Effector memory CD8-positive, alpha-beta T cell (primary cell): ENCODE results near the gene SMIM45.

ENCODE experiments used
- ATAC-seq: fragments of 150-1000 bp; cut with Tn5 transposase; replicated peaks from 2 replicates; pipeline ENCODE4 v1.10.0; 2021; ENCODE audit warnings: mild to moderate bottlenecking, moderate library complexity
- DNase-seq, 3 experiments: peaks; one replicate each; pipeline ENCODE4 v3.0.0; 2021
- H3K27ac Mint-ChIP-seq, 2 donors: one replicate each; pipeline ENCODE4 v1.8.0; 2022; ENCODE audit warnings: mild to moderate bottlenecking in 2 of 2, mixed read lengths in 2 of 2, moderate library complexity in 2 of 2
- H3K27me3 Mint-ChIP-seq, 2 donors: one replicate each; pipeline ENCODE4 v1.8.0; 2022; ENCODE audit warnings: mixed read lengths in 2 of 2
- H3K36me3 Mint-ChIP-seq: one replicate; pipeline ENCODE4 v1.8.0; 2022; ENCODE audit warnings: mild to moderate bottlenecking, moderate library complexity, mixed read lengths; ENCODE audit not compliant: insufficient read depth
- H3K4me1 Mint-ChIP-seq, 2 donors: one replicate each; pipeline ENCODE4 v1.8.0; 2022; ENCODE audit warnings: low read depth in 2 of 2, mixed read lengths in 2 of 2
- H3K4me3 Mint-ChIP-seq, 2 donors: one replicate each; pipeline ENCODE4 v1.8.0; 2022; ENCODE audit warnings: mild to moderate bottlenecking in 2 of 2, mixed read lengths in 2 of 2, moderate library complexity in 2 of 2
- H3K9me3 Mint-ChIP-seq, 2 donors: one replicate each; pipeline ENCODE4 v1.8.0; 2022; ENCODE audit warnings: mixed read lengths in 2 of 2

Gene SMIM45

GRCh38 chr22:41951898-41952474, at the start of gene SMIM45:
SMIM45 (plus strand) TSS chr22:41952150.
- no peaks in the 10 kb centered on the region for H3K9me3 Mint-ChIP-seq
- no peaks in the 10 kb centered on the region for H3K27me3 Mint-ChIP-seq
- H3K27ac Mint-ChIP-seq = no peak within 1 kb of the TSS
- no peak within 1 kb of the TSS for H3K4me3 Mint-ChIP-seq
- no peaks in the 10 kb centered on the region for H3K4me1 Mint-ChIP-seq
- H3K36me3 Mint-ChIP-seq = peaks cover 4% of the 10 kb centered on the region
- no peak for DNase-seq
- ATAC-seq = no peak

- Mint-ChIP-seq H3K4me3 (no peak overlapping the region), H3K27me3 (no peaks in the 10 kb centered on the region), H3K9me3 (no peaks in the 10 kb centered on the region), H3K27ac (peak overlapping the region in 1 of 2 donors; percentile 79), H3K36me3 (peaks cover 23% of the 10 kb centered on the region), H3K4me1 (peaks cover 0 to 8% of the 10 kb centered on the region in 2 donors)
- ATAC-seq (no peak), DNase-seq (no peak)
Observed at GRCh38 chr22:41902932-41903421, 49.0 kb upstream of the SMIM45 start.

- Mint-ChIP-seq H3K27ac (peak overlapping the region in 1 of 2 donors; percentile 67), H3K27me3 (no peaks in the 10 kb centered on the region), H3K4me1 (peaks cover 10 to 22% of the 10 kb centered on the region in 2 donors), H3K9me3 (no peaks in the 10 kb centered on the region), H3K36me3 (peaks cover 30% of the 10 kb centered on the region), H3K4me3 (no peak overlapping the region)
- ATAC-seq (no peak), DNase-seq (no peak)
Observed at GRCh38 chr22:41904450-41905410, 47.2 kb upstream of the SMIM45 start.

GRCh38 chr22:41905411-41906202, 46.3 kb upstream of the SMIM45 start:
- ATAC-seq = no peak
- Mint-ChIP-seq H3K27ac (peak overlapping the region in 1 of 2 donors; percentile 87), H3K4me3 (no peak overlapping the region), H3K4me1 (peaks cover 10 to 22% of the 10 kb centered on the region in 2 donors), H3K27me3 (no peaks in the 10 kb centered on the region), H3K9me3 (no peaks in the 10 kb centered on the region), H3K36me3 (peaks cover 30% of the 10 kb centered on the region)
- no peak for DNase-seq

- Mint-ChIP-seq H3K36me3 (peaks cover 30% of the 10 kb centered on the region), H3K27ac (peak overlapping the region in 1 of 2 donors; percentile 49), H3K4me3 (no peak overlapping the region), H3K9me3 (no peaks in the 10 kb centered on the region), H3K27me3 (peaks cover 7 to 10% of the 10 kb centered on the region in 2 donors), H3K4me1 (peaks cover 17 to 27% of the 10 kb centered on the region in 2 donors)
- DNase-seq = no peak
- no peak for ATAC-seq
Observed at GRCh38 chr22:41906822-41907221, 45.1 kb upstream of the SMIM45 start.

- no peaks in the 10 kb centered on the region for H3K9me3 Mint-ChIP-seq
- H3K27ac Mint-ChIP-seq = peak overlapping the region; percentile 13 to 49
- ATAC-seq (no peak), DNase-seq (no peak)
- H3K27me3 Mint-ChIP-seq = peaks cover 16 to 19% of the 10 kb centered on the region in 2 donors
- H3K4me3 Mint-ChIP-seq = peak overlapping the region; percentile 65 to 76
- peaks cover 25% of the 10 kb centered on the region for H3K36me3 Mint-ChIP-seq
- peaks cover 17 to 27% of the 10 kb centered on the region in 2 donors for H3K4me1 Mint-ChIP-seq
Observed at GRCh38 chr22:41907436-41908401, 44.2 kb upstream of the SMIM45 start.

- Mint-ChIP-seq H3K4me1 (peaks cover 17 to 31% of the 10 kb centered on the region in 2 donors), H3K36me3 (peaks cover 24% of the 10 kb centered on the region), H3K27ac (peak overlapping the region; percentile 13 to 49), H3K27me3 (peaks cover 25 to 28% of the 10 kb centered on the region in 2 donors), H3K9me3 (no peaks in the 10 kb centered on the region), H3K4me3 (peak overlapping the region; percentile 65 to 76)
- DNase-seq (no peak), ATAC-seq (peak; percentile 59)
Observed at GRCh38 chr22:41908411-41909309, 43.3 kb upstream of the SMIM45 start.

GRCh38 chr22:41909310-41910049, 42.5 kb upstream of the SMIM45 start:
- Mint-ChIP-seq H3K27ac (peak overlapping the region; percentile 49 to 56), H3K4me3 (peak overlapping the region; percentile 50 to 76), H3K9me3 (no peaks in the 10 kb centered on the region), H3K4me1 (peaks cover 17 to 31% of the 10 kb centered on the region in 2 donors), H3K27me3 (peaks cover 25 to 29% of the 10 kb centered on the region in 2 donors), H3K36me3 (peaks cover 23% of the 10 kb centered on the region)
- DNase-seq = no peak
- ATAC-seq = no peak

- Mint-ChIP-seq H3K9me3 (no peaks in the 10 kb centered on the region), H3K27me3 (peaks cover 27 to 31% of the 10 kb centered on the region in 2 donors), H3K4me1 (peaks cover 17 to 31% of the 10 kb centered on the region in 2 donors), H3K4me3 (peak overlapping the region; percentile 29 to 50), H3K27ac (no peak overlapping the region), H3K36me3 (peaks cover 20% of the 10 kb centered on the region)
- DNase-seq (peak in 2 of 3 experiments; percentile 21 to 29), ATAC-seq (peak; percentile 46)
Observed at GRCh38 chr22:41910050-41911000, 41.6 kb upstream of the SMIM45 start.

GRCh38 chr22:41911001-41911611, 40.8 kb upstream of the SMIM45 start:
- H3K36me3 Mint-ChIP-seq = peaks cover 20% of the 10 kb centered on the region
- peaks cover 34 to 39% of the 10 kb centered on the region in 2 donors for H3K27me3 Mint-ChIP-seq
- H3K4me1 Mint-ChIP-seq = peaks cover 17 to 29% of the 10 kb centered on the region in 2 donors
- peak overlapping the region; percentile 63 to 69 for H3K4me3 Mint-ChIP-seq
- H3K9me3 Mint-ChIP-seq = no peaks in the 10 kb centered on the region
- DNase-seq (no peak), ATAC-seq (peak; percentile 23)
- no peak overlapping the region for H3K27ac Mint-ChIP-seq
